ENCODE data around the gene SIPA1L3.

DNA sequence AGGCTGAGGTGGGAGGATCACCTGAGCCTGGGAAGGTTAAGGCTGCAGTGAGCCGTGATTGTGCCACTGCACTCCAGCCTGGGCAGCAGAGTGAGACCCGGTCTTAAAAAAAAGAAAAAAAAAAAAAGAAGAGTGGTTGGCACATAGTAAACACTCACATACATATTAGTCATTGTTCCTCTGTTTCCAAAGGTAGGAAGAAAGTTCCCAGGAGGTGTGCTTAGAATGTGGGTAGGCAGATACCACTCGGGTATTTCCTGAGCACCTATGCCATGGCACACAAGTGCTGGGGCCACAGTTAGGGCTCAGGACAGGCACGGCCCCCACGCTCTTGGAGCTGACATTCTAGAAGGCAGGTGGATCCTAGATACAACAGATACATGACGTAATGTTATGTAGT, 41.4 kb downstream of the SIPA1L3 start:
- no peak for TF ChIP-seq EZH2phosphoT487 (IDR thresholded peaks at IDR 0.05; ENCODE audit: low read depth)
- TF ChIP-seq CTCF (IDR thresholded peaks at IDR 0.05; ENCODE audit: low read depth, low read length): no peak

Measured in OCI-LY3 (cell line).